Endodermal cell (in vitro differentiated cells): ENCODE data around the gene FAM47E. TPM values are rescaled to one million over a fixed set of nuclear protein-coding genes. Genes with fewer than 3 reads are reported as not detected.
A peak's percentile ranks its signal among the peaks of the same experiment; 100 is the strongest.

ENCODE experiments used
- DNase-seq: peaks from one replicate; pipeline ENCODE4 v3.0.0-alpha.2; 2017
- H3K27ac ChIP-seq: 2 replicates; pipeline ENCODE4 v1.5.1; 2013; ENCODE audit warnings: mild to moderate bottlenecking, low read depth, low read length, moderate library complexity
- H3K27me3 ChIP-seq: 2 replicates; pipeline ENCODE4 v1.6.1; 2013; ENCODE audit warnings: mild to moderate bottlenecking, low read length, moderate library complexity; ENCODE audit not compliant: insufficient read depth, control insufficient read depth, poor library complexity, severe bottlenecking
- H3K36me3 ChIP-seq: 2 replicates; pipeline ENCODE4 v1.7.0; 2013; ENCODE audit warnings: mild to moderate bottlenecking, low read length, moderate library complexity; ENCODE audit not compliant: control insufficient read depth, insufficient read depth
- H3K4me1 ChIP-seq: one replicate; pipeline ENCODE4 v1.7.0; 2013; ENCODE audit warnings: low read length; ENCODE audit not compliant: control insufficient read depth, insufficient read depth
- H3K4me3 ChIP-seq: 2 replicates; pipeline ENCODE4 v1.5.1; 2013; ENCODE audit warnings: mild to moderate bottlenecking, low read length, moderate library complexity
- H3K9ac ChIP-seq: 2 replicates; pipeline ENCODE4 v1.6.1; 2013; ENCODE audit warnings: mild to moderate bottlenecking, low read length, moderate library complexity; ENCODE audit not compliant: poor library complexity, severe bottlenecking; ENCODE audit errors: extremely low read depth
- H3K9me3 ChIP-seq: 2 replicates; pipeline ENCODE4 v1.6.1; 2013; ENCODE audit warnings: mild to moderate bottlenecking, low read length, moderate library complexity; ENCODE audit not compliant: control insufficient read depth
- H3K27ac Mint-ChIP-seq: 2 replicates; pipeline ENCODE4 v1.8.0; 2020; ENCODE audit warnings: mixed read lengths
- H3K27me3 Mint-ChIP-seq: 2 replicates; pipeline ENCODE4 v1.8.0; 2021; ENCODE audit warnings: mild to moderate bottlenecking, mixed read lengths; ENCODE audit not compliant: insufficient read depth
- H3K36me3 Mint-ChIP-seq: 2 replicates; pipeline ENCODE4 v1.8.0; 2020; ENCODE audit warnings: low read depth, mixed read lengths
- H3K4me1 Mint-ChIP-seq: 2 replicates; pipeline ENCODE4 v1.8.0; 2020; ENCODE audit warnings: mixed read lengths
- H3K4me3 Mint-ChIP-seq: 2 replicates; pipeline ENCODE4 v1.8.0; 2020; ENCODE audit warnings: mild to moderate bottlenecking, moderate library complexity, mixed read lengths
- H3K9me3 Mint-ChIP-seq: 2 replicates; pipeline ENCODE4 v1.8.0; 2020; ENCODE audit warnings: mild to moderate bottlenecking, mixed read lengths
- CTCF ChIP-seq: fragments of 200-600 bp; sonication (generic); conservative IDR thresholded peaks from 2 replicates; pipeline ENCODE4 v1.5.0; 2021; ENCODE audit warnings: antibody characterized with exemption, mild to moderate bottlenecking
- WGBS, 2 experiments: methylation state at CpG; one replicate each; pipeline versions ENCODE4 v1.1.5 to v1.1.7; 2013; ENCODE audit warnings: missing lambda C conversion rate in 2 of 2, mixed read lengths in 1 of 2; ENCODE audit not compliant: insufficient coverage in 1 of 2, insufficient read length in 1 of 2; 5-methylcytosine and 5-hydroxymethylcytosine counted together
- total RNA-seq, 2 donors: library from RNA; stranded (reverse); fragmentation: NEBNext Ultra II Directional in 1 of 2; extraction: Animal tissue kit (Norgen Biotek cat#: 25700) in 1 of 2; gene quantifications; 2 replicates in 1 of 2; 3 replicates in 1 of 2; pipeline ENCODE4 v1.2.1, GENCODE V29; 2021

FAM47E gene
- total RNA-seq, 2 donors from 2014 or later, result 0.84 to 2.5 TPM

DNA sequence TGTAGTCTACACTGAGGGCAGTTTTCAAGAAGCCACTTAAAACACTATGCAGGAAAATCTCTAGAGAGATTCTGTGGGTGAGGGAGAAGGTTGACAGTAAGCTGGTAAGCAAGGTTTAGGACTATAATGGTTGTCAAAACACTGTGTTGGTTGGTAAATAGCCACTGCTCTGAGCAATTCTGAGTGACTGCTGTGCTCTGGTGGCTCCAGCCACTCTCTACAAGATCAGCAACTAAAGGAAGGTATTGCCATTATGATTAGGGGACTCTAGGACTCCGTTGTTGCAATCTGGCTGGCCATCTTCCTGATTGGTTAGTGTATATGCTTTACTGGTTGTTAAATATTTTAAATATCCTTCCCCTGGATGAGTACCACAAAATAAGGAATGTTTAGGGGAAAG is 5.5 kb upstream of the FAM47E start:
- Histone ChIP-seq H3K9ac (no peak overlapping the region), H3K9me3 (no peaks in the 10 kb centered on the region), H3K36me3 (no peaks in the 10 kb centered on the region), H3K27ac (no peak overlapping the region), H3K4me1 (no peaks in the 10 kb centered on the region), H3K27me3 (peaks cover 16% of the 10 kb centered on the region), H3K4me3 (no peak overlapping the region)
- H3K4me1 Mint-ChIP-seq, result peaks cover 3% of the 10 kb centered on the region
- H3K27ac Mint-ChIP-seq, result no peak overlapping the region
- no peaks in the 10 kb centered on the region for H3K9me3 Mint-ChIP-seq
- no peak for DNase-seq
- no peaks in the 10 kb centered on the region for H3K36me3 Mint-ChIP-seq
- no peak overlapping the region for H3K4me3 Mint-ChIP-seq
- 80% methylated on average over 1 of the region's 1 CpG; no CpG with 5 or more reads in 1 of the 2 experiments for WGBS, 2 experiments
- no peak for TF ChIP-seq CTCF
- H3K27me3 Mint-ChIP-seq, result peaks cover 26% of the 10 kb centered on the region

DNA sequence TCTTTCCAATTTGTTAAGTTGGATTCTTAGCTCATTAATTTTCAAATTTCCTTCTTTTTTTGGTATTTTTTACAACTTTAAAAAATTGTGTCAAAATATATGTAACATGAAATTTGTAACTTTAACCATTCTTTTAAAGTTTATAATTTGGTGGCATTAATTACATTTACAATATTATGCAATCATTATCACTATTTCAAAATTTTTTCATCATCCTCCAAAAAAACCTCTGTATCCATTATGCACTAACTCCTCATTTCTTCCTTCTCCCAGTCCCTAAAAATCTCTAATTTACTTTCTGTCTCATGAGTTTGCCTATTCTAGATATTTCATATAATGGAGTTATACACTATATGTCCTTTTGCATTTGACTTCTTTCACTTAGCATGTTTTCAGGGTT is 4.7 kb upstream of the FAM47E start:
- Histone ChIP-seq H3K9ac (no peak overlapping the region), H3K9me3 (no peaks in the 10 kb centered on the region), H3K4me3 (no peak overlapping the region), H3K36me3 (no peaks in the 10 kb centered on the region), H3K27me3 (peaks cover 23% of the 10 kb centered on the region), H3K27ac (no peak overlapping the region), H3K4me1 (no peaks in the 10 kb centered on the region)
- TF ChIP-seq CTCF, result no peak
- no peak for DNase-seq
- peaks cover 7% of the 10 kb centered on the region for H3K4me1 Mint-ChIP-seq
- H3K27me3 Mint-ChIP-seq, result peaks cover 31% of the 10 kb centered on the region
- H3K4me3 Mint-ChIP-seq, result no peak overlapping the region
- no peaks in the 10 kb centered on the region for H3K36me3 Mint-ChIP-seq
- no peaks in the 10 kb centered on the region for H3K9me3 Mint-ChIP-seq
- no peak overlapping the region for H3K27ac Mint-ChIP-seq

DNA sequence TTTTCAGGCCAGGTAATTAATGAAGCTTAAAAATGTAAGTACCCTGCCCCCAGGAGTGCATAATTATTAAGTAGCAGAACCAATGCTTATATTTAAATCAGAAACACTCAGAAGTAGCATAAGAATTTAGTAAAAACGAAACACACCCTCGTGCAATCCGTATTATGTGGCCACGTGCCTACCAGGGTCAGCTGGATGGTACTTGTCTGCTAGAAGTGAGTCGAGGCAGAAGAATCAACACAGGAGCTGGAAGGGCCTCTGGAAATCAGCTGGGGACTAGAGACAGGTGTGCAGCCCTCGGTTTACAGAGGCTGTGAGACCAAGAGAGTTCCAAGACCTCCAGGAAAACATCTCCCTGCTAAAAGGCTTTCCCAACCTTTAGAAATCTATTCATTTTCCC is 559 bp upstream of the FAM47E start:
- H3K27me3 ChIP-seq, result peaks cover 47% of the 10 kb centered on the region
- H3K4me3 ChIP-seq, result peak overlapping the region; percentile 83
- no peak for TF ChIP-seq CTCF
- Mint-ChIP-seq H3K27ac (no peak overlapping the region), H3K36me3 (no peaks in the 10 kb centered on the region), H3K4me3 (peak overlapping the region; percentile 63), H3K4me1 (peaks cover 7% of the 10 kb centered on the region), H3K9me3 (no peaks in the 10 kb centered on the region), H3K27me3 (peaks cover 52% of the 10 kb centered on the region)
- no peak for DNase-seq
- H3K27ac ChIP-seq, result no peak overlapping the region
- no peaks in the 10 kb centered on the region for H3K4me1 ChIP-seq
- no peaks in the 10 kb centered on the region for H3K9me3 ChIP-seq
- H3K36me3 ChIP-seq, result no peaks in the 10 kb centered on the region
- peak overlapping the region; percentile 41 for H3K9ac ChIP-seq
- WGBS, 2 experiments, result 37 to 39% methylated on average over 5 to 6 of the region's 6 CpGs
